Daoy (cell line): ENCODE measurements around the gene ASTN2. TPM values are rescaled to one million over a fixed set of nuclear protein-coding genes. Genes with fewer than 3 reads are reported as not detected.

Source experiments
- DNase-seq: peaks from one replicate; pipeline ENCODE4 v3.0.0-alpha.2; 2015; ENCODE audit warnings: low read depth
- total RNA-seq: library from RNA; depleted of rRNA; stranded (reverse); fragments of >200 nt; shearing (Covaris generic); gene quantifications from 2 replicates; pipeline ENCODE4 v1.2.3, GENCODE V29; 2014

ASTN2 gene
- total RNA-seq, 1 experiment from 2014 or later, result 5.7 TPM

DNA sequence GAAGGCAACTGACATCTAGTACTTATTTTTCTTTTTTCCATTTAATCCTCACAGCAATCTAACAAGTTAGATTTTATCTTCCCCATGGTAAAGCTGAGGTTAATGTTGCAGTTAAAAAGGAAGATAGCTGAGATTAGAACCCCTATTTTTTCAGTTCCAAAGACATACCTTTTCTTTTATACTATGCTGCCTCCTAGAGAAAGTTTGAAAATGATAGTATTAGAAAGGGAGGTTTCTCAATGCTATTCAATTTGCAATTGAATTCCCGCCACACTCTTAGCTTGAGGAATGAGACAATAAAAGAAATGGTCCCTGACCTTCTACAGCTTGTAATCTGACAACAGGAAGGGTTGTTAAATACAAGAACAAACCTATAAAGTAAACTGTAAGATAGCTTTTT is 923.6 kb downstream of the ASTN2 start:
- DNase-seq, result no peak

DNA sequence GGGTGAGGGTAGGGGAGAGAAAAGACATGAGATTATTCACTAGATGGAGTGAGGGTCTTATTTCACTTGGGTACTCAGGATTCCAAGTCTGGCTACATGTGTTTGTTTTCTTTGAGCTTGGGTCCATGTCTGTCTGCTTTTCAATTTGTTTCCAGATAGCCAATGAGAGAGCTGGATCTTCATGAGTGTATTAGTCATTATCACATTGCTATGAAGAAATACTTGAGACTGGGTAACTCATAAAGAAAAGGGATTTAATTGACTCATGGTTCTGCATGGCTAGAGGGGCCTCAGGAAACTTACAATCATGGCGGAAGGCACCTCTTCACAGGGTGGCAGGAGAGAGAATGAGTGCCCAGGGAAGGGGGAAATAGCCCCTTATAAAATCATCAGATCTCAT is 924.5 kb downstream of the ASTN2 start:
- DNase-seq, result no peak

DNA sequence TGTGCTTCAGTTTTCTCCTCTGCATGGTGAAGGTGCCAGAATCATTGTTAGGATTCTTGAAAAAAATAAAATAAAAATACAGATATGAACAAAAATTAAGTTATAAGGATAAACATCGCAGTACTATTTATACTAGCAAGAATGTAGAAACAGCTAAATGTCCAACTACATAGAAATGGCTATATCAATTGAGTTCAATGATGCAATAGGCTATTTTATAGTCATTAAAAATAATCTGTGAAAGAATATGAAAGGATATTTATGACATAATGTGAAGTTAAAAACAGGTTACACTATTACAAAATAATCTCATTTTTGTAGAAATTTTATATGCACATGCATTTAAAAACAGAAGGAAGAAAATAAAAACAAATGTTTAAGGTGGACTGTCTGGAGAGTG is 926.5 kb downstream of the ASTN2 start:
- DNase-seq, result no peak

DNA sequence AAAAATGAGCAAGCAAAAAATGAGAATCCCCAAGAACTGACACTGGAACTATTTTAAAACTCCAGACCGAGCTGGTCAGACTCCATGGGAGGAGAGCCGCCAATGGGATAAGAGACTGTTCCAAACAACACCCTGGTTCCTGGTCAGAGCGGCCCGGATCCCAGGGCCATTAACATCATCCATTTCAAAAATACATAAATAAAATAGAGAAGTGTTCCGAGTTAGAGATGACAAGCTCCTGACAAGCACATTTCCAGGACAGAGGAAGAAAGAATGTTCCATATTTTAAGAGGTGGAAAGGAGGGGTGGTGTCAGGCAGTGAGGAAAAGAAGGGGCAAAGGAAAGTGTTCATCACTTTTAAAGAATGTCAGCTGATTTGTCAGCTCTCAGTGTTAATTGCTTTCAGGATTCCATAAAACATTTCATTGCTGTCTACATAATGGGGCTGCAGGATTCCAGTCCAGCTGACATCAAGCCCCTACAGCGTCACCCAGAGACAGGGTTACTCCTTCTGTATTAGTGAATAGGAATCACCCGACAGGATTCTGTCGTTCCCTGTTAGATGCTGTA is 930.3 kb downstream of the ASTN2 start:
- DNase-seq, result no peak

DNA sequence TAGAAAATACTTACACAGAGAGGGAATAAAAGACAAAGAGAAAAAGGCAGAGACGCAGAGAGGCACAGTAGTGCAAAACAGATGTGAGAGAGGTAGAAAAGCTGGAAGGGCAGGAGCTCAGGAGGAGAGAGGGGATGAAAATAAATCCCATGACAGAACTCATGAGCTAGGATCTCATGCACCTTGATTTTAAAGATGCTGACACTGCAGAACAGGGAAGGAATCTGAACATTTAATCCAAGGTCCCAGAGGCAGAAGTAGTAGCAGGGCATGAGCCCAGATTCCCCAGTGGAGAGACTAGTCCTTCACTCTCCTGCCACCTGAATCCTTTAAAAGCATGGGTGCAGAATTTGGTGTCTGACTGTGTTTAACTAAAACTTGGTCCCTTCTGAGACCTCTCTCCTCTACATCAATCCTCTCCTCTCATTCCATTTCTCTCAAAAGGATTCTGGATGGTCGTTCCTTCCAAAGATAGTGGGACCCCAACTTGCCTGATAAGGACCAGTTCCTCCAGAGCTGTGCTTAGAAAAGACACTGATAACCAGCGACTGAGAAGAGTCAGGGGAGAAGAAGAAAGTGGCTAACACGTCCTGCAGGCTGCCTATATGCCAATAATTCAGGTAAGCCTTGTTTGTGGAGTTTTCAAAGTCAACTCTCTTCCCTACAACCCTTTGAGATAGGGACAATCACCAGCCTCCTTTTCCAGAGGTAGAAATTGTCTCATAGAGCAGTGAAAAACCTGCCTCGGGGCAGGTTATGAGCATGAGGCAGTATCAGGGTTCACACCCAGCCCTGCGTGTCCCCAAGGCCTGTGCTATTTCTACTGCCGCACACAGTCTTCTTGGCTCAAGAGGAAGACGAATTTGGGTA is 931.0 kb downstream of the ASTN2 start:
- no peak for DNase-seq

DNA sequence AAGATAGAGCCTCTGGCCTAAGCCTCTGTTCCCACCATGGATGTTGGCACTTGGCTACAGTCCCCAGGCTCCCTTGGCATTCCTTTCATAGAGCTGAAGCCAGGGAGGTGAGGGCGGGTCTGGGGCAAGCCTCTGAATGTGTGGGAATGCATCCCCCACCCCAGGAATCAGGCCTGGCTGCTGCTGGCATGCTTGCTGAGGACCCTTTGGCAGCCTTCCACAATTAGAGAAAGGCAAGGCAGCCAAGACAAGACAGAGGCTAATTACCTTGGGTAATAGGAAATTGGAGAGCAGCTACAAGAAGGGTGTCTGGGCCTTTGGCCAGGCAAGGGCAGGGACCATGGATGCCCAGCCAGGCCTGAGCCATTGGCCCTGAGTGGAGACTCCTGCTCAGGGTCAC is 932.1 kb downstream of the ASTN2 start:
- DNase-seq, result no peak

DNA sequence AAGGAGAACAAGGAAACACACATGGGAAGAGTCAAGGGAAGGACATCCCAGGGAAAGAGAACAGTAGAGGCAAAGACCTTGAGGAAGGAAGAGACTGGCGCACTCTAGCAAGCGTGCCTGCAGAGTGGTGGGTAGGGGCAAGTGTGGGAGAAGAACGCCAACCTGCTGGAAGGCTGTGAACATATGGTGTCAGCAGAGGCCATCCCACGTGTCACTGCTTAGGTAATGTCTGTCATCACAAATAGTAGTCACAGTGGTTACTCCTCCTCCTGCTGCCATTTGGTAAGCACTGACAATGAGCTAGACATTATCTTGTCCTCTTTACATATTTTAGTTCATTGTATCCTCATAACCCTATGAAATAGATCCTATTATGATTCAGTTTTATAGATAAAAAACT is 934.2 kb downstream of the ASTN2 start:
- DNase-seq, result no peak

DNA sequence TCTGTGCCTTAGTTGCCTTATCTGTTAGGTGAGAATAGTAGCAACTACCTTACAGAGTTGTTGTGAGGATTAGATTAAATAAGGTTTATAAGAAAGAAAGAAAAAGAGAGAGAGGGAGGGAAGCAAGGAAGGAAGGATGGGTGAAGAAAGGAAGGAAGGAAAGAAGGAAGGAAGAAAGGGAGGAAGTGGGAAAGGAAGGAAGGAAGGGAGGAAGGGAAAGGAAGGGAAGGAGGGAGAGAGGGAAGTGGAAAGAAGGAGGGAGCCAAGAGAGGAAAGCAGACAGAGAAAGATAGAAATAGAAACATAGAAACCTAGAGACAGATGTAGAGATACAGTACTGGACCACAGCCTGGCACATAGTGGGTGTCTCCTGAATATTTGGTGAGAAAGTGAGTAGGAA is 934.9 kb downstream of the ASTN2 start:
- no peak for DNase-seq

DNA sequence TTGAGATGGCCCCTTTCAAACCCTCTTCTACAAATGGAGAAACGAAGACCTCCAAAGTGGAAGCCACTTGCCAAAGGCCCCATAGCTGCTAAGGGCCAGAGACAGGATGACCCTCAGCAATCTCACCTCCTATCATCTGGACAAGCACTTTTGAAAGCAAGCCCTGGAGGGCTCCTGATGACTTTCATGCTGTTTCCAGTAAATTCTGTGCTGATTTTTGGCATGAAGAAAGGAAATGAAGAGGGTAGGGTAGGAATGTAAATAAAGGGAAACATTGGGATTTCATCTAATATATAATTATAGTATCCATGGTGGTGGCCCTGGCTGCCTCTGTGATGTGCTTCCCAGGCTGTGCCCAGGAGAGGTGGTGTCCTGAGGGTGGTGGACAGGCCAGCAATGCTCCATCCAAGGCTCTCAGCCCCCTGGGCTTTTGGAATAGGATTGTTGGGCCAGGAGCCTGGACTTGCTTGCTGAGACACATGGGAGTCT is 935.8 kb downstream of the ASTN2 start:
- DNase-seq, result no peak

DNA sequence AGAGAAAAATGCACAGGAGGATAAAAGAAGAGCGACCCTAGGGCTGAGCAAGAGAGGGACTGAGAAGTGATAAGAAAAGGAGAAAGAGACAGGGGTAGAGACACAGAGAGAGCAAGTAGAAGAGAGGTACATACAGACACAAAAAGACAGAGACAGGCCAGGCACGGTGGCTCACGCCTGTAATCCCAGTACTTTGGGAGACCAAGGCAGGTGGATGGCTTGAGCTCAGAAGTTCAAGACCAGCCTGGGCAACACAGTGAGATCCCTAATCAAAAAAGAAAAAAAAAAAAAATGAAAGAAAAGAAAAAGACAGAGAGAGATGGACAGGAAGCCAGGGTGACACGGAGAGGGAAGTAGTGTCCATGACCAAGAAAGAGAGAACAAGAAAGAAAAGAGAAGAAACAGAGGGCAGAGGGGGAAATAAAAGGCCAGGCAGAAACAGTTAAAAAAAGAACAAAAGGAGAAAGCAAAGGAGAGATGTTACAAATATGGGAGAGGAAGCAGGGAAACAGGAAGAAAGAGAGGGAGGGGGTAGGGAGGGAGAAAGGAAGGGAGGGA is 937.2 kb downstream of the ASTN2 start:
- no peak for DNase-seq

DNA sequence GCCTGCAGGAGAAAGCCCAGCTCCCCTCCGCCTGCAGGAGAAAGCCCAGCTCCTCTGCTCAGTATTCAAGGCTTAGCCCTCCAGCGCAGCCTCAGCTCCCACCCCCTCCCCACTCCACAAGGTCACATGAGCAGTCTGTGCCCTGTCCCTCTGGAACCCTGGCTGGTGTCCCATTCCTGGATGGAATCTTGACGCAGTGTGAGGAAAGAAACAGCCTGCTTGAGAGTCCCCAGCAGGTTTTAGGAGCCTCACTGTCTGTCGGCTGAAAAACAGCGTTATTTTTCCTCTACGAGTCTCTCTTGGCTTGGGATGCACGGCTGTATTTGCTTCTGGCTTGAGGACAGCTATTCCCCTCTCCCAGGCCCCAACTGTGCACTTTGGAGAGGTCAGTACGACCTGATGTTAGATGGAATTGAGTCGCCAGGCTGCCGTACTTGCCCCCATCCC is 937.9 kb downstream of the ASTN2 start:
- DNase-seq, result no peak

DNA sequence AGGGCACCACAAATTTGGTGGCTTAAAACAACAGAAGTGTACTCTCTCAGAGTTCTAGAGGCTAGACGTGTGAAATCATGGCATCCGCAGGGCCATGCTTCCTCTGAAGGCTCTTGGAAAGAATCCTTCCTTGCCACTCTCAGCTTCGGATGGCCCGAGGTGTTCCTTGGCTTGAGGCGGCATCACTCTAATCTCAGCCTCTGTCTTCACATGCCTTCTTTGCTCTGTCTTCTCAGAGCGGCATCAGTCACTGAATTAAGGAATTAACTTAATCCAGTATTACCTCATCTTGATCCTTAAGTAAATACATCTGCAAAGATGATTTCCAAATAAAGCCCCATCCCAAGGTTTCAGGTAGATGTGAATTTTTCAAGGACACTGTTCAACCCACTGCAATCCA is 938.9 kb downstream of the ASTN2 start:
- no peak for DNase-seq

DNA sequence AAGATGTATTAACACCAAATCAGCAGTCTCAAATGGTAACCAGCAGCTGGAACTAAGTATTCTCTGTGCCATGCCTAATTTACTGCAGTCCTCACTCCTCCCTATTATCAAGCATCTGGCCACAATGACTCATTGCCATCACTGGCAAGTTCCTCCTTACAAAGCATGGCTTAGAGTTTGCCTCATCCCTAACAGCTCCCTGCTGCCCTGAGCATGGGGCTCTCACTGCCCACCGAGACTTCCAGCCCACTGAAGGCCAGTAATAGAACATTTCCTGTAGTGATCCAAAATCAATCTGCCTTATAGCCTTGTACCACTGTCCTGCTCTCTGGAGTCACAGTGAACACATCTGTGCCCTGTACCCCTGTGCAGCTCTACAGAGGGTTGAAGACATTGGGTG is 939.7 kb downstream of the ASTN2 start:
- DNase-seq, result peak; percentile 67

DNA sequence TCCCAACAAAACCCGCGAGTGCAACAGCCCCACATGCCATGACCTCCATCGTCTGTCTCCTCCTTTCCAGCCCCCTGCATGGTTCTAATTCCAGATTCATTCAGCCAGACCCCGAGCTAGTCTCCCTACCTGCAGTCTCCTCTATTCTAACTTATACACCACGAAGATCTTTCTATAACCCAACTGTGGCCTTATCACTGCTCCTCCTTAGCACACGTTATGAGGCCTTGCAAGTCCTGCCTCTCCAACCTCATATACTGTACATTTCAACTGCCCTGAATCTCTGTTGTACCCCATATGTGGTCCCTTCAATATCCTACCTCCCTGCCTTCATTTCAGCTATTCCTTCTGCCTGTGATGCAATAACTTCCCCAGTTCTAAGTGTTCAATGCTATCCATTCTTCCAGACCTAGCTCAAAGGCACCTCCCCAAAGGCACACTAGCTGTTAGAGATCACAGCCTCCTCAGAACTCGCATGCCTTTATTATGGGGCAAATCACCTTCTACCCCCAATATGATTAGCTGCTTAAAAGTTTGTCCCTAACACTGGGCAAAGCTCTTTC is 942.8 kb downstream of the ASTN2 start:
- no peak for DNase-seq

DNA sequence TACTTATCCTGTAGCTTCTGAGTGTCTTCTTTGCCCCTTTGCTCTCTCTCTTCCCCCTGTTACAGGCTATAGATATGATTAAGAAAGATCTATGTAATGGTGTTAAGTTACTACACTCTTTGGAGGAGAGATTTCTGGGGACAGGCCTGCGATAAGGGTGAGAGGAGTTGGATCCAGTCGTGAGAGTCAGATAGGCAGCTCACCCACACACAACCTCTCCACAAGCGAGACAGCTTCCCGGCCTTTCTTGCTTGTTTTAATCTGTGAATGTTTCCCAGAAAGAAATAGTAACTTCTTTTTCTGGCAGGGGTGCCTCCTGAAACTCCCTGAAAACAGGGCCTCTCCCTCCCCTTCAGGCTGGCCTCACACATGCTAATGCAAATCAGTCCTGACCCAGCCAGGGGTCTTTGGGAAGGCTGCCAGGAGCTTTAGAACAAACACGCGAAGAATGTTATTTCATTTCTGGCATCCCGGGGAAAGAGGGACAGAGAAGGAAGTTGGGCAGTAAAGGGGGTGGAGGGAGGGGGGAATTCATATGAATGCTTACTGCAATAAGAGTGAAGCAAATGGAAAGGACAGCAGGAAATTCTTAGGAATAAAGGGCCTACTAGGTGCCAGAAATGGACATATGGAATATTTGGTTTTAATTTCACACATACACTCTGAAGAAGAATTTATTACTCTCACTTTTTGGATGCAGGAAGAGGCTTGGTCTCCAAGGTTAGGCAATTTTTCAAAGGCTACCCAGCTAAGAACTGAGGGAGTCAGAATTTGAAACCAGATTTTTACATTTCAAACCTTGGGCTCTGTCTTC is 943.6 kb downstream of the ASTN2 start:
- peak; percentile 28 for DNase-seq

DNA sequence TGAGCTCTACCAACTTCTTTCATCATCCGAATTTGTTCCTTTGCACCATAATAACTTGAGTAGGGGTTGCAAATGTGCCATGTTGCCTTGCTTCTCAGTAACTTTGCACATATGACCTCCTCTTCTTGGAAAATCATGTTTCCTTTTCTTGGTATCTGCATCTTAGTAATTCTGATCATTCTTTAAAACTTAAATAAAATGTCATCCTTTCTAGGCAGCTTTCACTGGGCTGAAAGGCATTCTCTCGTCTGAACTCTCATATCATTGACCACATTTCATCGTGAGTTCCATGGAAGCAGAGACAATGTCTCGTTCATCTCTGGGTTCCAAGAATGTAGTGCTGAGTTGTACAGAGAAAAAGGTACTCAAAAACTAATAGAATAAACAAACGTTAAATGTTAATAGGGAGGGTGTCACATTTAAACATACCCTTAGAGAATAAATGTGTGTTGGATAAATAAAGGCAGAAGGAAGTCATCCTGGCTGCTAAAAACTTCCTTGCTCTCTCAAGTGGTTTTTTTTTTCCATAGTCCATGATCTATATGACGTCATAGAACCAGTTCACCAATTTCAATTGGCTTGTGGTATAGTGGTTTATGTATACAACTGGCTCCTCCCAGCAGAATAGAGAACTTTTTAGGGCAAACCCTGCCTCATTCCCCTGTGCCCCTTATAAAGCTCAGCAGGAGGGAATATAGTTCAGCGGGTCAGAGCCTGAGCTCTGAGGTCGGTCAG is 945.9 kb downstream of the ASTN2 start:
- DNase-seq, result no peak

DNA sequence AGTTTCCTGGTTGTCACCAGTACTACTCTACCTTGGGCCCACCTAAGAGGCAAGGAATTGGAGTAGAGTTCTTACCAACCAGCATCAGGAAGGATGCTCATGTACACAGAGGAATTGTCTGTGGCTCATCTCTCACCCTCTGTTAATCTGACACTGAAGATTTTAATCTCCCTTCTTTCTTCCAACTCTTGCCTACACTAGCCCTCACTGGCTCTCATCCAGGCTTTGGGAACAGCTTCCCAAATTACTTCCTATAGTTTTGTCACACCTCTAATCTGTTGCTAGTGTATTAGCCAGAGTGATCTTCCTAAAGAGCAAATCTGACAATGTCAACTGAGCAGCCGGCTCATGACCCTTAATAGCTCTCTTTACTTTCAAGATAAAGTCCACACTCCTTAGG is 946.5 kb downstream of the ASTN2 start:
- no peak for DNase-seq

DNA sequence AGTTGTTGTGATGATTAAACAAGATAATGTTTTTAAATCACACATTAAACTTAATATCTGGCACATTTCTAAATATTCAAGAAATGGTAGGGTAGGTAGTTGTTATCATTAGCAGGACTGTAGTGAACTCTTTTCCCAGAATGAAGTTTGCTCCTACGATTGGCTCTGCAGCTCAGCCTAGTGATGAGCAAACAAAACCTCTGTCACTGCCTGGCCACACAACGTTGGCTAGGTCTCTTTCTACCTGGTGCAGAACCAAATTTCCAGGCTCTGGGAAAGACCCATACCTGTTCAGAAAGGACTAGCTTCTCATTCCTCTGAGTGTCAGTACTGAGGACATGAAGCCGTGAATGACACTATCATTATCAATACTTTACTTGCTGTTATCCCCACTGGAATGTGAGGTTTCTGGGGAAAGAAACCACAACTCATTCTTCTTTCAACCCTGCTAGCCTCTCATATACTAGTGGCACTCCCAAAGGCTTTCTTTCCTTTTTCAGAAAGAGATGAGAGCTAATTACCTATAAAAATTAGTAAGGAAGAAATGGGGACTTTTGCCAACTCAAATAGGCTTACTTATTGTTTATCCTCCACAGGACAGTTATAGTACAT is 947.0 kb downstream of the ASTN2 start:
- no peak for DNase-seq

DNA sequence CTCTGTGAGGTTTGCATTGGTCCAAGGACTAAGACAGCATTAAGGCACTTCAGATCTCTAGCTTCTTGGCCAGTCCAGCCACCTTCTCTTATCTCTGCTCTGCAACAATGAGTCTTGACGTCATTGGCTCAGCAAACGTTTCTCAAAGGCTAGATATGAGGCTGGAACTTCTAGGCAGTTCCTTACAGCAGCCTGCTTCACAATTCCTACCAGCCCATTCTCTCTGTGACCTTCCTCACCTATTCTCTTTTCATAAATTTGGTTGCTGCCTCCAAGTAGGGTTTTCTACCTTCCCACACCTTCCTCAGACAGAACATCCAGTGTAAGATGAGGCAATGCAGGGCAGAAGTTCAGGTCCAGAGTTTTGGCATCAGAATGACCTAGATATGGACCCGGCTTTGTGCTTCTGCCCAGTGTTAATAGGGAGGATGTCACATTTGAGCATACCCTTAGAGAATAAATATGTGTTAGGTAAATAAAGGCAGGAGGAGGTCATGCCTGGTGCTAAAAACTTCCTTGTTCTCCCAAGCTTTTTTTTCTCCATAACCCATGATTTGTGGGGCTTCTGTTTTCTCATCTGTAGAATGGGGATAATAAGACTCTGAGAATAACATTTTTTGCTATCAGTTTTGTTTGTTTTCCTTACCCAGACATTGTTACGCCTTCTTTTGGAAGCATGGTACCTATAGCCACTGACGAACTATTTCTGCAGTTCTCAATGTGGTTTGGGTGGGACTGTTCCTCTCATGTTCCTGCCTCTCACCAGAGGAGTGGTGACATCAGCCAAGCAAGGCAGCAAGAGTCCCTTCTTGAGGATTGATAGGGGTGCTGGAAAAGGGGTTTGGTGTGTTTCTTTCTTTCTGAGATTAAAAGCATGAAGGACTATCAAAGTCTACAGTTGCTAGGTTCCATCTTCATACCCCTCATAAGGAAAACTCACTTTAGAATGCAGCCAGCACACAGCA is 948.3 kb downstream of the ASTN2 start:
- DNase-seq, result no peak
